Parathyroid adenoma (tissue), 2 donors: ENCODE measurements around the gene PRDM2.

ENCODE experiments used
- H2AFZ ChIP-seq: fragments of 300-600 bp; sonication (generic); one replicate; pipeline ENCODE4 v1.7.0; 2017; ENCODE audit warnings: antibody characterized with exemption, mild to moderate bottlenecking
- H3K27ac ChIP-seq: fragments of 300-600 bp; sonication (generic); one replicate; pipeline ENCODE4 v1.7.0; 2017
- H3K27me3 ChIP-seq: fragments of 300-600 bp; sonication (generic); one replicate; pipeline ENCODE4 v1.7.0; 2017; ENCODE audit warnings: low read length; ENCODE audit not compliant: control insufficient read depth, insufficient read depth
- H3K36me3 ChIP-seq: fragments of 300-600 bp; sonication (generic); one replicate; pipeline ENCODE4 v1.7.0; 2017; ENCODE audit warnings: low read length; ENCODE audit not compliant: control insufficient read depth, insufficient read depth
- H3K4me1 ChIP-seq: fragments of 300-600 bp; sonication (generic); one replicate; pipeline ENCODE4 v1.7.0; 2017; ENCODE audit warnings: control low read depth
- H3K4me2 ChIP-seq: fragments of 300-600 bp; sonication (generic); one replicate; pipeline ENCODE4 v1.7.0; 2017; ENCODE audit warnings: low read length
- H3K4me3 ChIP-seq: fragments of 300-600 bp; sonication (generic); one replicate; pipeline ENCODE4 v1.7.0; 2017; ENCODE audit warnings: low read depth, low read length
- H3K79me2 ChIP-seq: fragments of 300-600 bp; sonication (generic); one replicate; pipeline ENCODE4 v1.7.0; 2017; ENCODE audit warnings: control low read depth
- H3K9ac ChIP-seq: fragments of 300-600 bp; sonication (generic); one replicate; pipeline ENCODE4 v1.7.0; 2017; ENCODE audit warnings: mild to moderate bottlenecking
- H3K9me3 ChIP-seq: fragments of 300-600 bp; sonication (generic); one replicate; pipeline ENCODE4 v1.7.0; 2017; ENCODE audit warnings: low read length; ENCODE audit not compliant: control insufficient read depth
- CTCF ChIP-seq: fragments of 300-600 bp; sonication (generic); IDR thresholded peaks from one replicate; pipeline ENCODE4 v1.7.0; 2017; ENCODE audit warnings: antibody characterized with exemption, mild to moderate bottlenecking
- donor health status: primary hyperparathyroidism.

Gene PRDM2

GRCh38 chr1:13802782-13803545 is 103.0 kb downstream of the PRDM2 start:
- Histone ChIP-seq H3K27me3 (no peaks in the 10 kb centered on the region), H3K36me3 (no peaks in the 10 kb centered on the region), H2AFZ (no peak overlapping the region), H3K9me3 (no peaks in the 10 kb centered on the region), H3K79me2 (no peaks in the 10 kb centered on the region), H3K9ac (no peak overlapping the region), H3K4me2 (no peak overlapping the region), H3K4me1 (no peaks in the 10 kb centered on the region), H3K27ac (no peak overlapping the region), H3K4me3 (no peak overlapping the region)
- no peak for TF ChIP-seq CTCF

- TF ChIP-seq CTCF = no peak
- H3K4me3 ChIP-seq = no peak overlapping the region
- no peak overlapping the region for H3K27ac ChIP-seq
- H3K36me3 ChIP-seq = no peaks in the 10 kb centered on the region
- H3K4me1 ChIP-seq = no peaks in the 10 kb centered on the region
- no peak overlapping the region for H3K9ac ChIP-seq
- H2AFZ ChIP-seq = no peak overlapping the region
- H3K27me3 ChIP-seq = no peaks in the 10 kb centered on the region
- H3K79me2 ChIP-seq = no peaks in the 10 kb centered on the region
- no peak overlapping the region for H3K4me2 ChIP-seq
- H3K9me3 ChIP-seq = no peaks in the 10 kb centered on the region
Observed at GRCh38 chr1:13803546-13804239, 103.7 kb downstream of the PRDM2 start.

- H3K9me3 ChIP-seq = no peaks in the 10 kb centered on the region
- no peak overlapping the region for H2AFZ ChIP-seq
- no peaks in the 10 kb centered on the region for H3K4me1 ChIP-seq
- no peak overlapping the region for H3K4me2 ChIP-seq
- no peaks in the 10 kb centered on the region for H3K36me3 ChIP-seq
- no peaks in the 10 kb centered on the region for H3K79me2 ChIP-seq
- no peaks in the 10 kb centered on the region for H3K27me3 ChIP-seq
- no peak overlapping the region for H3K27ac ChIP-seq
- H3K4me3 ChIP-seq = no peak overlapping the region
- H3K9ac ChIP-seq = no peak overlapping the region
- no peak for TF ChIP-seq CTCF
Observed at GRCh38 chr1:13804240-13804633, 104.2 kb downstream of the PRDM2 start.

- no peaks in the 10 kb centered on the region for H3K27me3 ChIP-seq
Observed at GRCh38 chr1:13805431-13805830, 105.4 kb downstream of the PRDM2 start.

More at GRCh38 chr1:13805431-13805830, 105.4 kb downstream of the PRDM2 start:
- Histone ChIP-seq H3K9ac (no peak overlapping the region), H3K79me2 (no peaks in the 10 kb centered on the region), H3K36me3 (no peaks in the 10 kb centered on the region), H3K9me3 (no peaks in the 10 kb centered on the region), H3K4me1 (no peaks in the 10 kb centered on the region), H3K4me2 (no peak overlapping the region), H2AFZ (no peak overlapping the region), H3K4me3 (no peak overlapping the region), H3K27ac (no peak overlapping the region)
- TF ChIP-seq CTCF = no peak
